NCI-H2081 (cell line): ENCODE results near the gene PPFIBP2.

Experiments
- DNase-seq, 2 experiments: peaks; one replicate each; lab custom pipeline; 2025; lab: John Stamatoyannopoulos, UW

Gene PPFIBP2

GRCh38 chr11:7666292-7666866 lies 152.6 kb downstream of the PPFIBP2 start:
- DNase-seq: no peak

- no peak for DNase-seq
Measured at GRCh38 chr11:7667460-7667859, 153.7 kb downstream of the PPFIBP2 start.

GRCh38 chr11:7668464-7668863 lies 154.7 kb downstream of the PPFIBP2 start:
- DNase-seq: no peak

GRCh38 chr11:7668911-7669310 lies 155.1 kb downstream of the PPFIBP2 start:
- DNase-seq: no peak

GRCh38 chr11:7670641-7671040 lies 156.8 kb downstream of the PPFIBP2 start:
- no peak for DNase-seq

- DNase-seq: no peak
Measured at GRCh38 chr11:7671347-7672215, 157.8 kb downstream of the PPFIBP2 start.

GRCh38 chr11:7672276-7672959 lies 158.6 kb downstream of the PPFIBP2 start:
- DNase-seq: no peak

- DNase-seq: no peak
Measured at GRCh38 chr11:7672960-7673723, 159.3 kb downstream of the PPFIBP2 start, which contains the start of gene CYB5R2. TSS of gene CYB5R2 (minus strand) at chr11:7673500. CDS start at chr11:7672825, 675 bp downstream.

GRCh38 chr11:7673724-7674434 lies 160.1 kb downstream of the PPFIBP2 start:
- no peak for DNase-seq

- DNase-seq: no peak
Measured at GRCh38 chr11:7675631-7676030, 161.8 kb downstream of the PPFIBP2 start.

- no peak for DNase-seq
Measured at GRCh38 chr11:7677071-7677470, 163.3 kb downstream of the PPFIBP2 start.

- DNase-seq: no peak
Measured at GRCh38 chr11:7677796-7678201, 164.0 kb downstream of the PPFIBP2 start.

- no peak for DNase-seq
Measured at GRCh38 chr11:7683571-7683970, 169.8 kb downstream of the PPFIBP2 start.

GRCh38 chr11:7686761-7687160 lies 173.0 kb downstream of the PPFIBP2 start:
- DNase-seq: no peak

- no peak for DNase-seq
Measured at GRCh38 chr11:7687386-7687785, 173.6 kb downstream of the PPFIBP2 start.

GRCh38 chr11:7688238-7688826 lies 174.5 kb downstream of the PPFIBP2 start:
- DNase-seq: peak in 1 of 2 experiments; percentile 12

GRCh38 chr11:7689239-7689638 lies 175.4 kb downstream of the PPFIBP2 start:
- no peak for DNase-seq

GRCh38 chr11:7690648-7691047 lies 176.8 kb downstream of the PPFIBP2 start:
- DNase-seq: no peak

- DNase-seq: no peak
Measured at GRCh38 chr11:7691759-7692350, 178.1 kb downstream of the PPFIBP2 start.

- DNase-seq: no peak
Measured at GRCh38 chr11:7692426-7692825, 178.6 kb downstream of the PPFIBP2 start.

- no peak for DNase-seq
Measured at GRCh38 chr11:7694235-7694634, 180.4 kb downstream of the PPFIBP2 start.
